CD8-positive, alpha-beta memory T cell (primary cell): Measurements from ENCODE around the gene AHDC1. TPM values are rescaled to one million over a fixed set of nuclear protein-coding genes. Genes with fewer than 3 reads are reported as not detected.

Source experiments
- CTCF ChIA-PET: fragments of 350-600 bp; sonication (Branson Sonifier 250); formaldehyde crosslinking; loops from one replicate; lab custom pipeline; 2021; ENCODE audit warnings: antibody characterized with exemption; lab: Charles Lee
- POLR2A ChIA-PET: fragments of 350-600 bp; sonication (Branson Sonifier 250); formaldehyde crosslinking; loops from one replicate; lab custom pipeline; 2021; ENCODE audit warnings: antibody characterized with exemption; lab: Charles Lee
- DNase-seq, 5 donors: peaks; one replicate each; pipeline versions ENCODE4 v3.0.0 to v3.0.0-alpha.2; 2020 to 2022; ENCODE audit warnings: mixed read lengths in 1 of 5
- H3K27ac ChIP-seq: one replicate; pipeline ENCODE4 v1.7.0; 2013; ENCODE audit warnings: low read depth, mild to moderate bottlenecking, low read length, moderate library complexity
- H3K27me3 ChIP-seq: 2 replicates; pipeline ENCODE4 v1.7.0; 2013; ENCODE audit warnings: low read length, mild to moderate bottlenecking; ENCODE audit not compliant: insufficient read depth, poor library complexity, severe bottlenecking
- H3K36me3 ChIP-seq: 2 replicates; pipeline ENCODE4 v1.7.0; 2013; ENCODE audit warnings: mild to moderate bottlenecking, low read length, moderate library complexity; ENCODE audit not compliant: insufficient read depth
- H3K4me1 ChIP-seq: 2 replicates; pipeline ENCODE4 v1.7.0; 2013; ENCODE audit warnings: mild to moderate bottlenecking, low read length, moderate library complexity; ENCODE audit not compliant: insufficient read depth
- H3K4me3 ChIP-seq: 2 replicates; pipeline ENCODE4 v1.7.0; 2013; ENCODE audit warnings: mild to moderate bottlenecking, low read length
- H3K9me3 ChIP-seq: 2 replicates; pipeline ENCODE4 v1.7.0; 2013; ENCODE audit warnings: mild to moderate bottlenecking, low read length
- H3K27ac Mint-ChIP-seq, 8 donors: one replicate each; pipeline ENCODE4 v1.8.0; 2020 to 2021; ENCODE audit warnings: mixed read lengths in 8 of 8, mild to moderate bottlenecking in 6 of 8, inconsistent platforms in 3 of 8, moderate library complexity in 3 of 8
- H3K27me3 Mint-ChIP-seq, 2 donors: one replicate each; pipeline ENCODE4 v1.8.0; 2020 to 2021; ENCODE audit warnings: mixed read lengths in 2 of 2, mild to moderate bottlenecking in 1 of 2, moderate library complexity in 1 of 2
- H3K36me3 Mint-ChIP-seq, 3 donors: one replicate each; pipeline ENCODE4 v1.8.0; 2020 to 2021; ENCODE audit warnings: mixed read lengths in 3 of 3, inconsistent platforms in 1 of 3, mild to moderate bottlenecking in 1 of 3
- H3K4me1 Mint-ChIP-seq, 3 donors: one replicate each; pipeline ENCODE4 v1.8.0; 2020 to 2021; ENCODE audit warnings: mixed read lengths in 3 of 3, inconsistent platforms in 1 of 3, mild to moderate bottlenecking in 1 of 3
- H3K4me3 Mint-ChIP-seq, 7 donors: one replicate each; pipeline ENCODE4 v1.8.0; 2020 to 2021; ENCODE audit warnings: mixed read lengths in 7 of 7, mild to moderate bottlenecking in 6 of 7, moderate library complexity in 4 of 7, inconsistent platforms in 2 of 7
- H3K9me3 Mint-ChIP-seq, 5 donors: one replicate each; pipeline ENCODE4 v1.8.0; 2020 to 2022; ENCODE audit warnings: mixed read lengths in 5 of 5, mild to moderate bottlenecking in 3 of 5, moderate library complexity in 2 of 5, inconsistent platforms in 1 of 5
- polyA plus RNA-seq: library from polyadenylated mRNA; unstranded; fragments of 300-500 nt; fragmentation: Illumina TruSeq; gene quantifications from one replicate; pipeline ENCODE4 v1.2.3, GENCODE V29; 2021
- total RNA-seq, 2 experiments: library from RNA; stranded (reverse); gene quantifications; one replicate each; pipeline ENCODE4 v1.2.3, GENCODE V29; 2021

The AHDC1 gene
- total and polyA plus RNA-seq, 3 experiments from 2014 or later: 1.9 to 11.5 (median 11.5) TPM

DNA sequence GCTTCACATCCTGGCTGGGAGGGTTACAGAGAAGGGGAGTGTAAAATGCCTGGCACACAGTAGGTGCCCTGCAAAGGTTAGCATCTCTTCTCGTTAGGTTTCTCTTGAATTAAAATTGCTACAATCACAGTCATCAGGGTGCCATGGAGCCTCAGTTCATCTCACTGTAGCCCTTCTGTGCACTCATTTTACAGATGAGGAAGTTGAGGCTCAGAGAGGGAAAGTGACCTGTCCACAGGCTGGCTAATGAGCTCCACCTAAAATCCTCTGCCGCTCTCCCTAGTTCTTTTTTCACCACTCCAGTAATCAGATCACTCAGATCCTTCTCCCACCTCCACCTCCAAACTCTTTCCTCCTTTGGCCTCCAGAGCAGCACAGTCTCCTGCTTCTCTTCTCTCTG, 13.5 kb upstream of the AHDC1 start:
- no peak for DNase-seq
- POLR2A ChIA-PET: interaction anchor here (1.4 kb wide), 1 partner anchor 55 kb away, joined by 3 read pairs; the partner anchor contains the start of gene IFI6
- no peaks in the 10 kb centered on the region for H3K9me3 ChIP-seq
- H3K36me3 Mint-ChIP-seq: peaks cover under 1 to 20% (median under 1%) of the 10 kb centered on the region in 3 donors
- H3K36me3 ChIP-seq: no peaks in the 10 kb centered on the region
- peaks cover 65% of the 10 kb centered on the region for H3K4me1 ChIP-seq
- CTCF ChIA-PET: interaction anchor here (1.3 to 6.6 kb wide), 5 partner anchors 8 to 61 kb away, joined by 5 to 45 read pairs (median 6); no protein-coding TSS in a partner anchor
- H3K4me3 ChIP-seq: no peak overlapping the region
- H3K27me3 ChIP-seq: no peaks in the 10 kb centered on the region
- H3K4me1 Mint-ChIP-seq: peaks cover 54 to 71% (median 55%) of the 10 kb centered on the region in 3 donors
- H3K9me3 Mint-ChIP-seq: no peaks in the 10 kb centered on the region
- H3K27me3 Mint-ChIP-seq: peaks cover 0 to 3% of the 10 kb centered on the region in 2 donors
- H3K27ac ChIP-seq: peak overlapping the region; percentile 17
- peak overlapping the region; percentile 82 to 96 (median 90) for H3K27ac Mint-ChIP-seq
- peak overlapping the region in 6 of 7 donors; percentile 40 to 78 (median 56) for H3K4me3 Mint-ChIP-seq

DNA sequence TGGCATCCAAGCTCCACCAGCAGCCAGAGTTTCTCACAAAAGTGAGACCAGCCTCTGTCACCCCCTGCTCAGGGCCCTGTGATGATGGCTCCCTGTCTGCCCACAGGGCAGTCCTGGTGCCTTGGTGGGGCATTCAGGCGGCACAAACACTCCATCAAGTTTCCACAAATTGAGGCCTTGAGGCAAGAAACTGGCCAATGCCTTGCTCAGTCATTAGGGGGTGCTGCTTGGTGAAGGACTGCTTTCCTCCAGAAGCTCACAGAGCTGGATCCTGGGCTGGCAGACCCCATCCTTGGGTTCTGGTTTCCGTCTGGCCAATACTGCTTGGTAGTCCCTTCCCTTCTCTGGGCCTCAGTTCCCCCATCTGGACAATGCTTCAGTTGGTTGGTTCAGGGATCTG, 12.5 kb upstream of the AHDC1 start:
- peaks cover 0 to 3% of the 10 kb centered on the region in 2 donors for H3K27me3 Mint-ChIP-seq
- peaks cover 3 to 26% (median 3%) of the 10 kb centered on the region in 3 donors for H3K36me3 Mint-ChIP-seq
- no peak for DNase-seq
- H3K27ac ChIP-seq: peak overlapping the region; percentile 13
- H3K9me3 Mint-ChIP-seq: no peaks in the 10 kb centered on the region
- no peaks in the 10 kb centered on the region for H3K36me3 ChIP-seq
- peak overlapping the region in 1 of 7 donors; percentile 38 for H3K4me3 Mint-ChIP-seq
- CTCF ChIA-PET: interaction anchor here (0.9 to 6.6 kb wide), 4 partner anchors 9 to 53 kb away, joined by 3 to 45 read pairs (median 14); no protein-coding TSS in a partner anchor
- no peaks in the 10 kb centered on the region for H3K27me3 ChIP-seq
- no peaks in the 10 kb centered on the region for H3K9me3 ChIP-seq
- POLR2A ChIA-PET: no interaction called here
- peaks cover 50 to 76% (median 57%) of the 10 kb centered on the region in 3 donors for H3K4me1 Mint-ChIP-seq
- H3K27ac Mint-ChIP-seq: peak overlapping the region; percentile 73 to 97 (median 83)
- H3K4me3 ChIP-seq: no peak overlapping the region
- peaks cover 65% of the 10 kb centered on the region for H3K4me1 ChIP-seq

DNA sequence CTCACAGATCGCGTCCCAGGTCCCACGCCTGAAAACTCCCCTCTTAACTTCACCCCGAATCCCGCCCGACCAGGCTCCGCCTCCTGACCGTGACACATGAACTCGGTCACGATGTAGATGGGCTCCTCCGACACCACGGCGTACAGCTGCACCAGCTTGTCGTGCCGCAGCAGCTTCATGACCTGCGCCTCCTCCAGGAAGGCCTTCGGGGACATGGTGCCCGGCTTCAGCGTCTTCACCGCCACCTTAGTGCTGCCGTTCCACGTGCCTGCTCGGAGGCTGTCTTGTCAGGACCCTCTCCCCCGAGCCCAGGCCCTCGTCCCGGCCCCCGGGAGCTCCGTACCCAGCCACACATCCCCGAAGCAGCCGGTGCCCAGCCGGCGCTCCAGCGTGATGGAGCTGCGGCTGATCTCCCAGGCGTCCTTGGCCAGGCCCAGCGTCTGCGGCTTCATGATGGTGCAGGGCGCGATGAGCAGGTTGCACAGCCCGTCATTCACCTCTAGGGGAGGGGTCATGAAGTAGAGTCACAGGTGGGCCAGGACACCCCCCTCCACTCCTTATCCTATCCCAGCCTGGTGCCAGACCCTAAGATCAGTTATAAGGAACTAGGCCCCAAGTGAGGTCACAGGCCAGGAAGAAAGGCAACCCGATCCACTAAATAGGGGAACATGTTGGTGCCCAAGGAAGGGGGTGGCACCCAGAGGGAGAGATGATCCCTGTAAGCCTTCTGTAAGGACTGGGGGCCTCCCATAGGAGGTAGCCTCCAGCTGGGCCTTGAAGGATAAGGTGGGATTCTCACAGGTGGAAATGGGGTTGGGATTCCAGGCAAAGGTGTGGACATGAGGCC, 11.6 kb upstream of the AHDC1 start:
- Mint-ChIP-seq H3K4me3 (peak overlapping the region in 2 of 7 donors; percentile 38 to 40), H3K27ac (peak overlapping the region; percentile 29 to 91 (median 82)), H3K9me3 (no peaks in the 10 kb centered on the region), H3K4me1 (peaks cover 46 to 70% (median 58%) of the 10 kb centered on the region in 3 donors), H3K36me3 (peaks cover 3 to 21% (median 3%) of the 10 kb centered on the region in 3 donors), H3K27me3 (peaks cover 0 to 3% of the 10 kb centered on the region in 2 donors)
- H3K36me3 ChIP-seq: no peaks in the 10 kb centered on the region
- ChIA-PET POLR2A (no interaction called here), CTCF (interaction anchor here (0.9 to 6.6 kb wide), 3 partner anchors 8 to 47 kb away, joined by 3 to 45 read pairs (median 22); no protein-coding TSS in a partner anchor)
- H3K27me3 ChIP-seq: no peaks in the 10 kb centered on the region
- H3K27ac ChIP-seq: peak overlapping the region; percentile 13
- DNase-seq: peak in 1 of 5 donors; percentile 47
- H3K4me1 ChIP-seq: peaks cover 73% of the 10 kb centered on the region
- H3K9me3 ChIP-seq: no peaks in the 10 kb centered on the region
- no peak overlapping the region for H3K4me3 ChIP-seq

DNA sequence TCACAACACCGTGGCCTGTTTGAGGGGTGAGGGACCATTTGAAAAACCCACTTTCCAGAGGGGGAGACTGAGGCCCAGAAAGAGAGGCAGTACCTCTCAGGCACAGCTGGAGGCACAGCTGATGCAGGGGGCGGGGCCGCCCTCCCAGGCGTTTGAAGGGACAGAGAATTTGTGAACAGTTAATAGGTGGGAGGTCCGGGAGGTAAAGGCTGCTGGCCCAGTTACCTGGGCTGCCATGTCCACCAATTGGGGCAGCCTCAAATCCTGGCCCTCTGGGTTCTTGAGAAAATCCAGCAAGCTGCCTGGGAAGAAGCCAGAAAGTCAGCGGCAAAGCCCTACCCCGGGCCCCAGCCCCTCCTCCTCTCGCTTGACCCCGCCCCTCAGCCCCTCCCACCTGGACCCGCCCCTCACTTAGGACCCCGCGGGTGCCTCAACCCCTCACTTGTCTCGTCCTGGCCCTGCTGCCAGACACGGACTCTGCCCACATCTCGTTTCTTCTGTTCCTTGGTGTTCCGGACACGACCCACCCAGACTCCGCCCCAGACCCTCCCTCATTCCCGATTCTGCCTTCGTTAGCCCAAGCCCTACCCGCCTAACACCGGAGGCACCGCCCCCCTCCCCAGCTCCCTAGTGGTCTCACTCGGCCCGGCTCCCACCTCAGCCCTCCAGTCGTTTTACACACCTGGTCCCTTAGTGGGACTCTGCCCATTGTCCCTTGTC, 10.8 kb upstream of the AHDC1 start:
- Mint-ChIP-seq H3K27ac (peak overlapping the region in 6 of 8 donors; percentile 51 to 82 (median 63)), H3K4me1 (peaks cover 45 to 69% (median 58%) of the 10 kb centered on the region in 3 donors), H3K27me3 (peaks cover 0 to 3% of the 10 kb centered on the region in 2 donors), H3K36me3 (peaks cover 3 to 21% (median 3%) of the 10 kb centered on the region in 3 donors), H3K9me3 (no peaks in the 10 kb centered on the region), H3K4me3 (peak overlapping the region in 2 of 7 donors; percentile 32 to 65)
- no peak for DNase-seq
- Histone ChIP-seq H3K27me3 (no peaks in the 10 kb centered on the region), H3K4me3 (no peak overlapping the region), H3K9me3 (no peaks in the 10 kb centered on the region), H3K36me3 (no peaks in the 10 kb centered on the region), H3K27ac (no peak overlapping the region), H3K4me1 (peaks cover 81% of the 10 kb centered on the region)
- ChIA-PET CTCF (interaction anchor here (0.7 to 2.4 kb wide), 5 partner anchors 9 to 55 kb away, joined by 3 to 12 read pairs (median 4); no protein-coding TSS in a partner anchor), POLR2A (interaction anchor here (0.5 to 1.1 kb wide), 3 partner anchors 10 to 25 kb away, joined by 3 to 6 read pairs (median 4); partner anchors contain the start of gene AHDC1)

DNA sequence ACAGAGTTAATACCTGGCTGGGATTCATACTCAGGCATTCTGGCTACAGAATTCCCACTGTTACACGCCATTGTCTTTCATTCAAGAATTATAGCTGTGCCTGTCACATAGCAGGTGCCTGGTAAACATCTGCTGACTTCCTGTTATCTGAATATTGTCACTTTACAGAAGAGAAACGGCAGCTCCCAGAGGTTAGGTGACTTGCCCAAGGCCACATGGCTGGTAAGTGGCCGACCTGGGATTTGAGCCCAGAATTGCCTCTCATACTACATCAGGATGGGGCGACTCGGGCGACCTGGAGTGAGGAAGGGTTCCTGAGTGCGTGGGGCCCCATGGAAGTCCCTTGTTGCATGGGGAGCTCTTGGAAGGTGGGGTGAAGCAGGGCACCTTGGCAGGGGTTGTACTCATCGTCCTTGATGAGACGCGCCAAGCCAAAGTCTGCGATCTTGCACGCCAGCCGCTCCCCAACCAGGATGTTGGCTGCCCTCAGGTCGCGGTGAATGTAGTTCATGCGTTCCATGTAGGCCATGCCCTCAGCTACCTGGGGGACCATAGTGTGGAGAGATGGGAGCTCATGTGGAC, 10.2 kb upstream of the AHDC1 start:
- Histone ChIP-seq H3K4me1 (peaks cover 88% of the 10 kb centered on the region), H3K36me3 (no peaks in the 10 kb centered on the region)
- POLR2A ChIA-PET: interaction anchor here (0.5 to 1.1 kb wide), 3 partner anchors 10 to 26 kb away, joined by 3 to 6 read pairs (median 4); partner anchors contain the start of gene AHDC1

DNA sequence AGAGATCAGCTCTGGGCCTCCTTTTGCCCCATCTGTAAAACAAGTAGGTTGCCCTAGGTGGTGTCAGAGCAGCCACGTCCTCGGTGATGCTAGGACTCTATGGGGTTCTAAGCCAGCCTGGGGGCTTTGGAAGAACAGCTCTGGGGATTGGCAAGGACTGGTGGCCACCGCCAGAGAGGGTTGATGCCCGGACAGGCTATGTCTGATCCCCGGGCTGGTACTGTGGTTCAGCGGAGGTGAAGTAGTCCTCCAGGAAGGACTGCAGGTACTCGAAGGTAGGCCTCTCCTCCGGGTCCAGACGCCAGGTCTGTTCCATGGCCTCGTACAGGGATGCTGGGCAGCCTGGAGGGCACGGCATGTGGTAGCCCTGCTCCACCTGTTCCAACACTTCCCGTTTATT, 8.8 kb upstream of the AHDC1 start:
- peaks cover 85% of the 10 kb centered on the region for H3K4me1 ChIP-seq
- no peaks in the 10 kb centered on the region for H3K9me3 Mint-ChIP-seq
- peaks cover 26 to 48% (median 40%) of the 10 kb centered on the region in 3 donors for H3K4me1 Mint-ChIP-seq
- no peaks in the 10 kb centered on the region for H3K27me3 ChIP-seq
- DNase-seq: no peak
- H3K4me3 ChIP-seq: no peak overlapping the region
- peaks cover 3 to 21% (median 3%) of the 10 kb centered on the region in 3 donors for H3K36me3 Mint-ChIP-seq
- H3K27ac ChIP-seq: no peak overlapping the region
- CTCF ChIA-PET: interaction anchor here (1.0 to 2.4 kb wide), 3 partner anchors 44 to 56 kb away, joined by 3 to 12 read pairs (median 3); no protein-coding TSS in a partner anchor
- peaks cover 0 to 3% of the 10 kb centered on the region in 2 donors for H3K27me3 Mint-ChIP-seq
- H3K36me3 ChIP-seq: no peaks in the 10 kb centered on the region
- POLR2A ChIA-PET: no interaction called here
- H3K9me3 ChIP-seq: no peaks in the 10 kb centered on the region
- H3K27ac Mint-ChIP-seq: peak overlapping the region in 2 of 8 donors; percentile 40 to 86
- H3K4me3 Mint-ChIP-seq: peak overlapping the region in 1 of 7 donors; percentile 58

More for the DNA sequence above, 10.2 kb upstream of the AHDC1 start:
- DNase-seq: no peak
- Mint-ChIP-seq H3K27ac (peak overlapping the region in 7 of 8 donors; percentile 10 to 89 (median 67)), H3K9me3 (no peaks in the 10 kb centered on the region), H3K4me1 (peaks cover 39 to 63% (median 52%) of the 10 kb centered on the region in 3 donors), H3K36me3 (peaks cover 3 to 21% (median 3%) of the 10 kb centered on the region in 3 donors), H3K4me3 (peak overlapping the region in 3 of 7 donors; percentile 12 to 65 (median 22)), H3K27me3 (peaks cover 0 to 3% of the 10 kb centered on the region in 2 donors)
- Histone ChIP-seq H3K9me3 (no peaks in the 10 kb centered on the region), H3K4me3 (no peak overlapping the region), H3K27me3 (no peaks in the 10 kb centered on the region), H3K27ac (no peak overlapping the region)
- CTCF ChIA-PET: interaction anchor here (0.7 to 2.4 kb wide), 5 partner anchors 9 to 55 kb away, joined by 3 to 12 read pairs (median 4); no protein-coding TSS in a partner anchor

DNA sequence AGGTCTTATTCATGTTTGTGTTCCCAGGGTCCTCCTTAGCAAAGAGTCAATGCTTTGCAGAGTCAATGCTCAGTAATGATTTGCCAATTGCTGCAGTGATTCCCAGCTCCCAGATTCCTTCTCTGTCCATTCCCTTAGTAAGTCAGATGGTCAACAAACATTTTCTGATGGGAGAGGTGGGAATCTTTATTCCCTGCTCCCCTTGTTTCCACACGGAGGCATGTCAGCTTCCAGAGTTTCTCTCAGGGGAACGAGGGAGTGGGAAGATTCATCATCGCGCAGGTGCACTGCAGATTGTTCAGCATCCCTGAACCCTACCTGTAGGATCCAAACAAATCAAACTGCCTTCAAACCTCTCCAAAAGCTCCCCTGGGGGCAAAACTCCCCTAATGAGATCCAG, 7.5 kb upstream of the AHDC1 start:
- peak overlapping the region in 3 of 8 donors; percentile 23 to 84 (median 63) for H3K27ac Mint-ChIP-seq
- Histone ChIP-seq H3K4me3 (no peak overlapping the region), H3K36me3 (no peaks in the 10 kb centered on the region), H3K4me1 (peaks cover 74% of the 10 kb centered on the region), H3K27ac (no peak overlapping the region), H3K9me3 (no peaks in the 10 kb centered on the region), H3K27me3 (no peaks in the 10 kb centered on the region)
- DNase-seq: no peak
- POLR2A ChIA-PET: no interaction called here
- peak overlapping the region in 1 of 7 donors; percentile 61 for H3K4me3 Mint-ChIP-seq
- CTCF ChIA-PET: interaction anchor here (1.1 to 8.7 kb wide), 2 partner anchors 43 to 50 kb away, joined by 3 to 127 read pairs; no protein-coding TSS in a partner anchor
- H3K36me3 Mint-ChIP-seq: peaks cover 3 to 17% (median 3%) of the 10 kb centered on the region in 3 donors
- no peaks in the 10 kb centered on the region for H3K9me3 Mint-ChIP-seq
- peaks cover 20 to 39% (median 31%) of the 10 kb centered on the region in 3 donors for H3K4me1 Mint-ChIP-seq
- peaks cover 0 to 3% of the 10 kb centered on the region in 2 donors for H3K27me3 Mint-ChIP-seq
